ENCODE measurements around the gene KDM2B. TPM values are rescaled to one million over a fixed set of nuclear protein-coding genes. Genes with fewer than 3 reads are reported as not detected.

Gene KDM2B
- total RNA-seq, 1 experiment from 2014 or later = 45.1 TPM

DNA sequence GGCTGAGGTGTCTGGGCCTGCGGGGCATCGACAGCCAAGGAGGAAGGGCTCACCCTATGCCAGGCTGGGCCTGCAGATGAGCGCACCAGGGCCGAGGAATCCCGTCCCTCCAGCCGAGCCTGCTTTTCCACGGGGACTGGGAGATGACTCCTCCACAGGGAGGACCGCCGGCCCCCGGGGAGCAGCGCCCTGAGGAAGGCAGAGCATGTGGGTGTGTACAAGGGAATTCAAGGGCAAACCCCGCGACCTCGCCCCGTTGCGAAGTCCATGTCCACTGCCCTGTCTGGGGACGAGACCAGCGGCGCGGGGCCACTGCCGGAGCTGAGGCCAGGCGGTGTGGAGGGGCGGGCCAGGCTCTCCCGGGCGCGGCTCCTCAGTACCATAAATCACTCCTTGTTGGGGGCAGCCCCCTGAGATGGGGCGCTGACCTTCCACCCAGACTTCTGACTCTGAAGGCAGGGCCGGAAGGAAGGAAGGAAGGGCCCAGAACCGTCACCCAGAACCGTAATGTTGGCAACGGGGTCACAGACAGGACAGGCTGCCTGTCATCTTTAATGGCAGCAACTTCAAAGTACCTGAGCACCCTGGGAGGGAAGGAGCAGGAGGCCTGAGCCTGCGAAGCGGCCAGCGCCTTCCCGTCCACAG lies 128.4 kb downstream of the KDM2B start:
- CTCF ChIA-PET = no interaction called here
- intact Hi-C loops (cut with micrococcal nuclease; ENCODE audit: unreplicated experiment) = no loop called here
- peak overlapping the region; percentile 82 for H3K4me2 ChIP-seq
- H3F3A ChIP-seq (ENCODE audit: insufficient read depth, low read depth) = peaks cover 16% of the 10 kb centered on the region; the same call in 1 of the 2 replicates
- BruUV-seq (replicated peaks) = no TSS peak
- H3K27me3 ChIP-seq (ENCODE audit: insufficient read depth, low read depth) = no peaks in the 10 kb centered on the region
- TF ChIP-seq, protein P1, sequence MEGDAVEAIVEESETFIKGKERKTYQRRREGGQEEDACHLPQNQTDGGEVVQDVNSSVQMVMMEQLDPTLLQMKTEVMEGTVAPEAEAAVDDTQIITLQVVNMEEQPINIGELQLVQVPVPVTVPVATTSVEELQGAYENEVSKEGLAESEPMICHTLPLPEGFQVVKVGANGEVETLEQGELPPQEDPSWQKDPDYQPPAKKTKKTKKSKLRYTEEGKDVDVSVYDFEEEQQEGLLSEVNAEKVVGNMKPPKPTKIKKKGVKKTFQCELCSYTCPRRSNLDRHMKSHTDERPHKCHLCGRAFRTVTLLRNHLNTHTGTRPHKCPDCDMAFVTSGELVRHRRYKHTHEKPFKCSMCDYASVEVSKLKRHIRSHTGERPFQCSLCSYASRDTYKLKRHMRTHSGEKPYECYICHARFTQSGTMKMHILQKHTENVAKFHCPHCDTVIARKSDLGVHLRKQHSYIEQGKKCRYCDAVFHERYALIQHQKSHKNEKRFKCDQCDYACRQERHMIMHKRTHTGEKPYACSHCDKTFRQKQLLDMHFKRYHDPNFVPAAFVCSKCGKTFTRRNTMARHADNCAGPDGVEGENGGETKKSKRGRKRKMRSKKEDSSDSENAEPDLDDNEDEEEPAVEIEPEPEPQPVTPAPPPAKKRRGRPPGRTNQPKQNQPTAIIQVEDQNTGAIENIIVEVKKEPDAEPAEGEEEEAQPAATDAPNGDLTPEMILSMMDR (conservative IDR thresholded peaks at IDR 0.05) = no peak
- no peak for TF ChIP-seq EZH2 (IDR thresholded peaks at IDR 0.05; ENCODE audit: low read depth)
- H3K4me1 ChIP-seq (replicated peaks; ENCODE audit: insufficient read depth) = peaks cover 21% of the 10 kb centered on the region
- H3K9me3 ChIP-seq (ENCODE audit: insufficient read depth, low read depth) = no peaks in the 10 kb centered on the region
- H3K36me3 ChIP-seq (ENCODE audit: low read depth) = no peaks in the 10 kb centered on the region
- H3K79me2 ChIP-seq (ENCODE audit: low read depth) = peaks cover 8% of the 10 kb centered on the region; the same call in 1 of the 2 replicates
- no peaks in the 10 kb centered on the region for H3K9me2 ChIP-seq (ENCODE audit: insufficient read depth)
- peak overlapping the region; percentile 62 for H3K27ac ChIP-seq
- peak; percentile 81 to 88 for DNase-seq
- H2AFZ ChIP-seq = 0 out of 2 replicates have a peak overlapping the region, but pooled peaks have one; percentile 46
- POLR2A ChIA-PET (ENCODE audit: unreplicated experiment) = no interaction called here
- peak overlapping the region; percentile 52; the same call in 1 of the 2 replicates for H3K4me3 ChIP-seq
- no peaks in the 10 kb centered on the region; the same call in 1 of the 2 replicates for H4K20me1 ChIP-seq (ENCODE audit: insufficient read depth)

DNA sequence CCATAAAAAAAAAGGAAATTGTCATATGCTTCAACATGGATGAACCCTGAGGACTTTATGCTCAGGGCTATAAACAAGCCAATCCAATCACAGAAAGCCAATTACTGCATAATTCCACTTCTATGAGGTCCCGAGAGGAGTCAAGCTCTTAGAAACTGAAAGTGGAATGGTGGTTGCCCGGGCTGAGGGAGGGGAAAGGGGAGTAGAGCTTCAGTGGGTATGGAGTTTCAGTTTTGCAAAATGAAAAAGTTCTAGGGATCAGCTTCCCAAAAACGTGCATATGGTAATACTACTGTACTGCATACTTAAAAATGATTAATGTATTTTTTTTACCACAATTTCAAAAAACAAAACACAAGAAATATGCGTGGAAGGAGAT lies 128.9 kb downstream of the KDM2B start:
- no peaks in the 10 kb centered on the region; the same call in 1 of the 2 replicates for H4K20me1 ChIP-seq (ENCODE audit: insufficient read depth)
- H3K4me2 ChIP-seq = peak overlapping the region; percentile 82
- POLR2A ChIA-PET (ENCODE audit: unreplicated experiment) = no interaction called here
- H3F3A ChIP-seq (ENCODE audit: insufficient read depth, low read depth) = peaks cover 16% of the 10 kb centered on the region; the same call in 1 of the 2 replicates
- peak overlapping the region; percentile 52 for H3K4me3 ChIP-seq
- H3K79me2 ChIP-seq (ENCODE audit: low read depth) = peaks cover 8% of the 10 kb centered on the region; the same call in 1 of the 2 replicates
- no peaks in the 10 kb centered on the region for H3K9me2 ChIP-seq (ENCODE audit: insufficient read depth)
- no peaks in the 10 kb centered on the region for H3K36me3 ChIP-seq (ENCODE audit: low read depth)
- BruUV-seq (replicated peaks) = no TSS peak
- H3K9me3 ChIP-seq (ENCODE audit: insufficient read depth, low read depth) = no peaks in the 10 kb centered on the region
- DNase-seq = no peak
- TF ChIP-seq, protein P1 (conservative IDR thresholded peaks at IDR 0.05) = no peak
- no peak for TF ChIP-seq EZH2 (IDR thresholded peaks at IDR 0.05; ENCODE audit: low read depth)
- peak overlapping the region; percentile 62 for H3K27ac ChIP-seq
- H2AFZ ChIP-seq = 0 out of 2 replicates have a peak overlapping the region, but pooled peaks have one; percentile 46
- H3K4me1 ChIP-seq (replicated peaks; ENCODE audit: insufficient read depth) = peaks cover 21% of the 10 kb centered on the region
- intact Hi-C loops (cut with micrococcal nuclease; ENCODE audit: unreplicated experiment) = no loop called here
- CTCF ChIA-PET = no interaction called here
- no peaks in the 10 kb centered on the region for H3K27me3 ChIP-seq (ENCODE audit: insufficient read depth, low read depth)

DNA sequence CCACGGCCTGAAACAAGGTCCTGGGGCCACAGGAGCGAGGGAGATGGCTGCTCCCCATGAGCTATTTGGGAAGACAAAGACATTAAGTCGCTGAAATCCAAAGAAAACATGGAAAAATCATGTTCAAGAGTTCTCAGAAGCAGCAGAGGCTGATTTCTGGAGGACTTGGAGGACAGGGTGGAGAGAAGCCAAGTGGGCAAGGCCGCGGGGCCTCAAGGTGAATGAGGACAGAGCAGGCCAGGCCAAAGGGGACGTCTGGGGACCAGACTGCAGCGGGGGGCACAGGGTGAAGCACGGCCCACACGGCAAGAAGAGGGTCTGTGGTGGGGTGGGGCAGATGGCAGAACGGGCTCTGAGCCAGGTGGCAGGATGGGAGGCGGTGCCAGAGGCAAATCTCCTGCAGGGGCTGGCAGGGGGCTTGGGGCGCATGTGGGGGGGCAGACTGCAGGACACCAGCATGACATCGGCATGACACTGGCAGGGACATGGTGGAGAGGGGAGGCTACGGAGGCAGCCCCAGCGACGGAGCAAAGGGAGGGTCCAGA lies 132.0 kb downstream of the KDM2B start:
- TF ChIP-seq, protein P1 (conservative IDR thresholded peaks at IDR 0.05) = no peak
- TF ChIP-seq EZH2 (IDR thresholded peaks at IDR 0.05; ENCODE audit: low read depth) = no peak
- ChIA-PET CTCF (no interaction called here), POLR2A (ENCODE audit: unreplicated experiment) (no interaction called here)
- BruUV-seq (replicated peaks) = no TSS peak
- Histone ChIP-seq H3K9me2 (ENCODE audit: insufficient read depth) (no peaks in the 10 kb centered on the region), H3K9me3 (ENCODE audit: insufficient read depth, low read depth) (no peaks in the 10 kb centered on the region), H3K79me2 (ENCODE audit: low read depth) (peaks cover 8% of the 10 kb centered on the region; the same call in 1 of the 2 replicates), H3K36me3 (ENCODE audit: low read depth) (no peaks in the 10 kb centered on the region), H3K27ac (no peak overlapping the region), H3K27me3 (ENCODE audit: insufficient read depth, low read depth) (no peaks in the 10 kb centered on the region), H4K20me1 (ENCODE audit: insufficient read depth) (no peaks in the 10 kb centered on the region), H3K4me2 (no peak overlapping the region), H3K4me3 (no peak overlapping the region), H2AFZ (no peak overlapping the region), H3F3A (ENCODE audit: insufficient read depth, low read depth) (peaks cover 16% of the 10 kb centered on the region; the same call in 1 of the 2 replicates), H3K4me1 (replicated peaks; ENCODE audit: insufficient read depth) (peaks cover 21% of the 10 kb centered on the region)
- DNase-seq = no peak
- intact Hi-C loops (cut with micrococcal nuclease; ENCODE audit: unreplicated experiment) = loop anchor here (10.0 kb wide), 1 partner anchor 864 kb away; the partner anchor contains the start of gene POP5
